Measurements from ENCODE around the gene ATP13A2.
"Not testable (repeated sequence)": the region's sequence is repeated elsewhere in the genome, so short reads cannot be mapped to it uniquely, and the experiment has no call there.

The ATP13A2 gene

GRCh38 chr1:16967962-16968361 is 43.8 kb downstream of the ATP13A2 start:
- no peak overlapping the region for H3K27ac Mint-ChIP-seq
- H3K4me3 Mint-ChIP-seq: no peak overlapping the region
- H3K4me1 Mint-ChIP-seq: no peaks in the 10 kb centered on the region
- H3K27me3 Mint-ChIP-seq: no peaks in the 10 kb centered on the region
- H3K36me3 Mint-ChIP-seq: peaks cover 2% of the 10 kb centered on the region
- no peaks in the 10 kb centered on the region for H3K9me3 Mint-ChIP-seq

GRCh38 chr1:16967095-16967575 is 44.6 kb downstream of the ATP13A2 start:
- no peak overlapping the region for H3K4me3 Mint-ChIP-seq
- H3K27me3 Mint-ChIP-seq: no peaks in the 10 kb centered on the region
- H3K9me3 Mint-ChIP-seq: no peaks in the 10 kb centered on the region
- peaks cover 2% of the 10 kb centered on the region for H3K36me3 Mint-ChIP-seq
- no peaks in the 10 kb centered on the region for H3K4me1 Mint-ChIP-seq
- no peak overlapping the region for H3K27ac Mint-ChIP-seq

DNA sequence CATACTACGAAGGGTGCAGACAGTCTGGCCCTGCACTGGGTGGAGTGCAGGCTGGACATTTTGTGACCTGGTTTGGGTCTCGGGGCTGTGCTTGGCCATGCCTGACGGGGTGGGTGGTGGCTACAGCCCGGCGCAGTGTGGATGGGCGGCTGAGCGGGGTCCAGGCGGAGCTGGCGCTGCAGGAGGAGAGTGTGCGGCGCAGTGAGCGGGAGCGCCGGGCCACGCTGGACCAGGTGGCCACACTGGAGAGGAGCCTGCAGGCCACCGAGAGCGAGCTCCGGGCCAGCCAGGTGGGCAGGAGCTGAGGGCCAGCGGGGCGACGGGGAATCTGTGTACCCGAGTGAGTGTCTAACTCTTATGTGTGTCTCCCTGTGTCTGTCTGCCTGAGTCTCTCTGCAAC is 45.4 kb downstream of the ATP13A2 start:
- Mint-ChIP-seq H3K27me3 (no peaks in the 10 kb centered on the region), H3K4me1 (peaks cover 3% of the 10 kb centered on the region), H3K36me3 (peaks cover 2% of the 10 kb centered on the region), H3K9me3 (no peaks in the 10 kb centered on the region), H3K27ac (no peak overlapping the region), H3K4me3 (no peak overlapping the region)

DNA sequence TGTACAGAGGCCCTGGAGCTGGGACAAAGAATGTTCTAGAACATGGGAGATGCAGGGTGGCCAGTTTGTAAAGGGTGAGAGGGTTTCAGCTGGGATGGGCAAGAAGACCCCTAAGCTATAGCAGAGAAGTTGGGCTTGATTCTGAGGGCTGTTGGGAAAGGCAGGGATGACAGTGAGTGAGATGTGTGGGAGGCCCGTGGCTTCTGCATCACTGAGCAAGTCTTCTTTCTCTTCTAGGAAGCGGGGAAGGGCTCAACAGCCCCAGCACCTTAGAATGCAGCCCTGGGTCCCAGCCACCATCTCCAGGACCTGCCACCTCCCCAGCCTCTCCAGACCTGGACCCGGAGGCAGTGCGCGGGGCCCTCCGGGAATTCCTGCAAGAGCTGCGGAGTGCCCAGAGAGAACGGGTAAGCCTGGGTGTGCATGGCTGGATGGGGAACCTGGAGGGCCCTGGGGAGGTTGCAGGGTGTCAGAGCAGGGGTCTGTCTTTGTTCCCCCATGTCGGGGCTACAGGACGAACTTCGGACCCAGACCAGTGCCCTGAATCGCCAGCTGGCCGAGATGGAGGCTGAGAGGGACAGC is 46.2 kb downstream of the ATP13A2 start:
- Mint-ChIP-seq H3K27ac (no peak overlapping the region), H3K4me3 (no peak overlapping the region)

GRCh38 chr1:16964169-16964568 is 47.6 kb downstream of the ATP13A2 start:
- H3K27ac Mint-ChIP-seq, H3K36me3 Mint-ChIP-seq, H3K9me3 Mint-ChIP-seq, H3K27me3 Mint-ChIP-seq, H3K4me3 Mint-ChIP-seq, H3K4me1 Mint-ChIP-seq: not testable (repeated sequence)

More for the DNA sequence above, 46.2 kb downstream of the ATP13A2 start:
- peaks cover 2% of the 10 kb centered on the region for H3K36me3 Mint-ChIP-seq
- no peaks in the 10 kb centered on the region for H3K27me3 Mint-ChIP-seq
- H3K4me1 Mint-ChIP-seq: peaks cover 4% of the 10 kb centered on the region
- H3K9me3 Mint-ChIP-seq: no peaks in the 10 kb centered on the region

- no peaks in the 10 kb centered on the region for H3K9me3 Mint-ChIP-seq
- H3K4me3 Mint-ChIP-seq: peak overlapping the region; percentile 71
- no peaks in the 10 kb centered on the region for H3K27me3 Mint-ChIP-seq
- H3K36me3 Mint-ChIP-seq: peaks cover 2% of the 10 kb centered on the region
- H3K27ac Mint-ChIP-seq: no peak overlapping the region
- H3K4me1 Mint-ChIP-seq: peaks cover 9% of the 10 kb centered on the region
These were observed 50.2 kb downstream of the ATP13A2 start for GRCh38 chr1:16961297-16962133.

- H3K36me3 Mint-ChIP-seq: peaks cover under 1% of the 10 kb centered on the region
- peaks cover 9% of the 10 kb centered on the region for H3K4me1 Mint-ChIP-seq
- H3K9me3 Mint-ChIP-seq: no peaks in the 10 kb centered on the region
- H3K27ac Mint-ChIP-seq: no peak overlapping the region
- H3K27me3 Mint-ChIP-seq: no peaks in the 10 kb centered on the region
- H3K4me3 Mint-ChIP-seq: peak overlapping the region; percentile 84
These were observed 51.0 kb downstream of the ATP13A2 start for GRCh38 chr1:16960560-16961296.

- no peak overlapping the region for H3K27ac Mint-ChIP-seq
- H3K36me3 Mint-ChIP-seq: no peaks in the 10 kb centered on the region
- no peaks in the 10 kb centered on the region for H3K27me3 Mint-ChIP-seq
- peaks cover 9% of the 10 kb centered on the region for H3K4me1 Mint-ChIP-seq
- no peak overlapping the region for H3K4me3 Mint-ChIP-seq
- H3K9me3 Mint-ChIP-seq: no peaks in the 10 kb centered on the region
These were observed 53.3 kb downstream of the ATP13A2 start for GRCh38 chr1:16958475-16958874.

DNA sequence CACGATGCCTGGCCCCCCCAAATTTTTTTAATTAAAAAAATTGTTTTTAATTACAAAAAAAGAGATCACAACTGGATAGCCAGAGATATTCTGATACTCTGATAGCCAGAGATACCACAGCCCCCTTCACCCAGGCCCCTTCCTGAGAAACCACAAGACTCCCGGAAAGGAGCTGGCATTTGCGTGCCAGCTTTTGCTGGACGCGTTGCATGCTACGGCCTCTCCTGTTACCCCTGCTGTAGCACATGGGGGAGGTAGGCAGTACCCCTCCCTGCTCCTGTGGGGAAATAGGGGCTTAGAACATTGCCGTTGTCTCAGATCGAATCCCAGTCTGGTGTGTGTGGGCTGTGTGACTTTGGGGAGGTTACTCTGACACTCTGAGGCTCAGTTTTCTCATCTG is 54.0 kb downstream of the ATP13A2 start:
- Mint-ChIP-seq H3K27ac (no peak overlapping the region), H3K4me3 (no peak overlapping the region), H3K4me1 (peaks cover 9% of the 10 kb centered on the region), H3K27me3 (no peaks in the 10 kb centered on the region), H3K9me3 (no peaks in the 10 kb centered on the region), H3K36me3 (no peaks in the 10 kb centered on the region)

- Mint-ChIP-seq H3K27ac (no peak overlapping the region), H3K36me3 (no peaks in the 10 kb centered on the region), H3K9me3 (no peaks in the 10 kb centered on the region), H3K4me3 (no peak overlapping the region), H3K4me1 (peaks cover 8% of the 10 kb centered on the region), H3K27me3 (no peaks in the 10 kb centered on the region)
These were observed 55.0 kb downstream of the ATP13A2 start for GRCh38 chr1:16956775-16957174.

- Mint-ChIP-seq H3K4me1 (peaks cover 4% of the 10 kb centered on the region), H3K27ac (no peak overlapping the region), H3K36me3 (no peaks in the 10 kb centered on the region), H3K27me3 (no peaks in the 10 kb centered on the region), H3K4me3 (no peak overlapping the region), H3K9me3 (no peaks in the 10 kb centered on the region)
These were observed 56.5 kb downstream of the ATP13A2 start for GRCh38 chr1:16955186-16955585.

GRCh38 chr1:16954579-16954978 is 57.1 kb downstream of the ATP13A2 start:
- H3K36me3 Mint-ChIP-seq: no peaks in the 10 kb centered on the region
- no peak overlapping the region for H3K4me3 Mint-ChIP-seq
- no peaks in the 10 kb centered on the region for H3K9me3 Mint-ChIP-seq
- peaks cover 3% of the 10 kb centered on the region for H3K4me1 Mint-ChIP-seq
- H3K27ac Mint-ChIP-seq: no peak overlapping the region
- H3K27me3 Mint-ChIP-seq: no peaks in the 10 kb centered on the region

- H3K27ac Mint-ChIP-seq, H3K4me3 Mint-ChIP-seq, H3K36me3 Mint-ChIP-seq, H3K9me3 Mint-ChIP-seq, H3K4me1 Mint-ChIP-seq, H3K27me3 Mint-ChIP-seq: not testable (repeated sequence)
These were observed 59.4 kb downstream of the ATP13A2 start for GRCh38 chr1:16952376-16952775.

- H3K4me1 Mint-ChIP-seq, H3K27me3 Mint-ChIP-seq, H3K9me3 Mint-ChIP-seq, H3K27ac Mint-ChIP-seq, H3K36me3 Mint-ChIP-seq, H3K4me3 Mint-ChIP-seq: not testable (repeated sequence)
These were observed 62.7 kb downstream of the ATP13A2 start for GRCh38 chr1:16949026-16949425.

DNA sequence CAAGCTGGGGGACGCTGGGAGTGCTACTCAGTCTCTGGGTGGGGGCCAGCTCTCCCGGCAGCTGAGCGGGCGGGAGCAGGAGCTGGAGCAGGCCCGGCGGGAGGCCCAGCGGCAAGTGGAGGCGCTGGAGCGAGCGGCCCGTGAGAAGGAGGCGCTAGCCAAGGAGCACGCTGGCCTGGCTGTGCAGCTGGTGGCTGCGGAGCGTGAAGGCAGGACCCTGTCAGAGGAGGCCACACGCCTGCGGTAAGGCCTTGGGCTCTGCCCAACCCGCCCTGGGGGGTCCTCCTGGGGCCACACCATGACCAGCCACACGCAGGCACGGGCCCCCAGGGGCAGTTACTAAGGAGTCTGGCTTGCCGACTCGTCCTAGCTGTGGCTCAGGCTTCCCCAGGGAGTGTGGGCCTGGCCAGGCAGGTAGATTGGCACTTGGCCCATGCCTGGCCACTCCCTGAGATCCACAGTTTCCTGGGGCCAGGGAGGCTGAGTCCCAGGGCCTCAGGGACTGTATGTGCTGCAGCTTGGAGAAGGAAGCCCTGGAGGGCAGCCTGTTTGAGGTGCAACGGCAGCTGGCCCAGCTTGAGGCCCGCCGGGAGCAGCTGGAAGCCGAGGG is 63.3 kb downstream of the ATP13A2 start:
- not testable (repeated sequence) for H3K9me3 Mint-ChIP-seq, H3K36me3 Mint-ChIP-seq, H3K4me3 Mint-ChIP-seq, H3K4me1 Mint-ChIP-seq, H3K27me3 Mint-ChIP-seq, H3K27ac Mint-ChIP-seq

GRCh38 chr1:16946646-16947045 is 65.1 kb downstream of the ATP13A2 start:
- Mint-ChIP-seq H3K27me3 (no peaks in the 10 kb centered on the region), H3K9me3 (no peaks in the 10 kb centered on the region), H3K27ac (no peak overlapping the region), H3K4me1 (peaks cover 3% of the 10 kb centered on the region), H3K4me3 (no peak overlapping the region), H3K36me3 (peaks cover 3% of the 10 kb centered on the region)

Measured in activated naive CD4-positive, alpha-beta T cell treated with anti-CD3 and anti-CD28 coated beads, Interleukin-2, amount 50 U/mL, for 24 hours (primary cell).